HG03575 (cell line): ENCODE data around the gene NUP107.

Source experiments
- ATAC-seq: cut with Tn5 transposase; IDR thresholded peaks from one replicate; pipeline ENCODE4 v1.9.1; 2021; ENCODE audit not compliant: unreplicated experiment, insufficient number of reproducible peaks, low FRiP score; ENCODE audit errors: extremely low read depth

The NUP107 gene

DNA sequence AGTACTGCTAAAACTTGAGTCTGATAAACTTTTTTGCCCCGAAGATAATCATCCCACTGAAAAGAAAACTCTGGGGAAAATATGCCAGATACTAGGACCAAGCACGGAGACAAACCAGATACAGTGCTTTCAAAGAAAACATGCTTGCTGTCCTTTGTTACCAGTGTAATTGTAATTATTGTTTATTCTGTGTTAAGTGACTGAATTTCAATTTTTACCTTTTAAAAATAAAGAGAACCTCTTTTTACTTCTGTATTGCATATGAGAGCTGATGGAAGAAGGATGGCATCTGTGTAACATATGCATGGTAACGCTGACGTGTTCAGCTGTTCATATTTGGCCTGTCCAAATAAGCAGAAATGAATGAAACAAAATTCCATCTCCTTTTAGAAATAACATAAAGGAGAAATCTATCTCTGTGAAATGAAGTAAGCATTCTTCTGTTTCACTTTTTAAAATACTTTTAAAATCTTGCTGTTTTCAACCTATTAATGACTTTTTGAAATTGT, 81.7 kb downstream of the NUP107 start:
- no peak for ATAC-seq

DNA sequence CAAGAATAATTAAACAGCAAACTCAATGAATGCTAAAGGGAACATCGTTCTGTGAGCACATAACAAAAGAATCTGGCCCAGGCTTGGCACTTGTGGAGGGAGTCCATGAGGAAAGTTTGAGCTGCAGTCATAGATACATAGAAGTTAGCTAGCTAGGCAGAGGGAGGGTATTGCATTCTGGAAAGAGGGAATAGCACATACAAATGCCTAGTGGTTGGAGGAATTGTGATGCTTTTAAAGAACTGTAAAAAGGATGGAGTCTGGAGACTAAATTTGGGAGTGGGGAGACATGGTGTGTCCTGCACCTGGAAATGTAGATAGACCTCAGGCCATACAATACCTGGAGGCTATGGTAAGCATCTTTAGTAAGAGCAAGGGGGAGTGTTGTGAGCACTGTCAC, 83.2 kb downstream of the NUP107 start:
- ATAC-seq = no peak

DNA sequence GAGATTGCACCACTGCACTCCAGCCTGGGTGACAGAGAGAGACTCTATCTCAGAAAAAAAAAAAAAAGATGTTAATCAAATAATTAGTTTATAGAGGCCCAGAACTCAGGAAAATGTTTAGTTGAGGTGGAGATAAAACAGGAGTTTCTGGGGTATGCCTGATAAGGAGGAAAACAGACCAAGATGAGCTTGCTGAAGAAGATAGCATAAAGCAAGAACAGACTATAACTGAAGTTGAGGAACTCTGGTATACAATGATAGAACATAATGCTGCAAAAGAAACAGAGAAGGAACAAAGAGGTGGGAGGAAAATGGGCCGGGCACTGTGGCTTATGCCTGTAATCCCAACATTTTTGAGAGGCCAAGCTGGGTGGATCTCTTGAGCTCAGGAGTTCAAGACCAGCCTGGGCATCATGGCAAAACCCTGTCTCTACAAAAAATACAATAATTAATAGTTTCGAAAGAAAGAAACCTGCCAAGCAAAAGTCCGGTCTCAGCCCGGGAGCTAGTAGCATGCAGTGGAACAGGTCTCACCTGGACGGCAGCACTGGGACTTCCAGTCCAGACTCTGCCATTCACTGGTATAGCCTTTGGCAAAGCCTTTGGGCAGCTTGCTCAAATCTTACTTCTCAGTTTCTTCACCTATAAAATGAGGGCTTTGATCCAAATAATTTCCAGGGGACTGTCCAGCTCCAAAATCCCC, 84.6 kb downstream of the NUP107 start:
- ATAC-seq = no peak

DNA sequence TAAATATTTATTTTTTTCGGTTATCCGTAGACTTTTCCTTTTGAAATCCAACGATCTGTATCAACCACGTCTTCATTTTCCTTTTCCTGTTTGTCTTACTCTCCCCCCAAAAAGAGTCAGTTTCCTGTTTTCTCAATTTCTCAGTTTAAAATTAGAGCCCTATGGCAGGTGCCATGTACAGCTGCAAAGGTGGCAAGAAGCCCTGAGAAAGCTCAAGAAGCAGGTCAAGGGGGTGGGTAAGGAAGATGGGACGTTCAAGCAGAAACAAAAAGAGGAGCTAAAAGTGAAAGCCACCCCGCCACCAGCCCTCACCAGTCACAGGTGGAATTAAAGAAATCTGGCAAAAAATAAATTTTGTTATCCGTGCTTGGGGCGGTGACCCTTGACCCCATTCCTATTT, 85.9 kb downstream of the NUP107 start:
- ATAC-seq = no peak

DNA sequence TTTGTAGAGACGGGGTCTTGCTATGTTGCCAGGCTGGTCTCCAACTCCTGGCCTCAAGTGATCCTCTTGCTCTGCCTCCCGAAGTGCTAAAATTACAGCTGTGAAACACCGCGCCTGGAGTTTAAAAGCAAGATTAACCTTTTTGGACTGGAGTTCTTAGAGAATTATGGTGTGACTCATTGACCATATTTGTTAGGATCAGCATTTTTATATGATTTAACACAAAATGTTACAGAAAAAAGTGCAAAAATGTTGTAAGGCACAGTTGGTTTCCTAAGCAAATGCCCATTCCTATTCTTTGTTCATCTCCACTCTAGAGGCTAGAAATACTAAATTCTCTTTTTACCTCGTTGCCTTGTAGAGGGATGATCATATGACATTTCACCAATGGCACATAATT, 86.8 kb downstream of the NUP107 start:
- ATAC-seq = no peak

DNA sequence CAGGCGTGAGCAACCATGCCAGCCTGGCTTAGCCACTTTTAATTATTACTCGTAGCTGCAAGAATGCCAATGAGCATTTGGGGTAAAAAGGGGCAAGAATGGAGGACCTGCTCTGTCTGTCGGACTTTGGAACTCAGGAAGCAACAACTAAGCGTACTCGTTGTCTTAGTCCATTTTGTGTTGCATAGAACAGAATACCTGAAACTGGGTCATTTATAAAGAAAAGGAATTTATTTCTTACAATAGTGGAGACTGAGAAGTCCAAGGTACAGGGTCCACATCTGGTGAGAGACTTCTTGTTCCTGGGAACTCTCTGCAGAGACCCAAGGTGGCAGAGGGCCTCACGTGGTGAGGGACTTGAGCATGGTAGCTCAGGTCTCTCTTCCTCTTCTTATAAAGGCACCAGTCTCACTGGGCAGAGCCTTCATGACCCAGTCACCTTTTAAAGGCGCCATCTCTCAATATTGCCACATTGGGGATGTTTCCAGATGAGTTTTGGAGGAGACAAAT, 88.4 kb downstream of the NUP107 start:
- no peak for ATAC-seq

DNA sequence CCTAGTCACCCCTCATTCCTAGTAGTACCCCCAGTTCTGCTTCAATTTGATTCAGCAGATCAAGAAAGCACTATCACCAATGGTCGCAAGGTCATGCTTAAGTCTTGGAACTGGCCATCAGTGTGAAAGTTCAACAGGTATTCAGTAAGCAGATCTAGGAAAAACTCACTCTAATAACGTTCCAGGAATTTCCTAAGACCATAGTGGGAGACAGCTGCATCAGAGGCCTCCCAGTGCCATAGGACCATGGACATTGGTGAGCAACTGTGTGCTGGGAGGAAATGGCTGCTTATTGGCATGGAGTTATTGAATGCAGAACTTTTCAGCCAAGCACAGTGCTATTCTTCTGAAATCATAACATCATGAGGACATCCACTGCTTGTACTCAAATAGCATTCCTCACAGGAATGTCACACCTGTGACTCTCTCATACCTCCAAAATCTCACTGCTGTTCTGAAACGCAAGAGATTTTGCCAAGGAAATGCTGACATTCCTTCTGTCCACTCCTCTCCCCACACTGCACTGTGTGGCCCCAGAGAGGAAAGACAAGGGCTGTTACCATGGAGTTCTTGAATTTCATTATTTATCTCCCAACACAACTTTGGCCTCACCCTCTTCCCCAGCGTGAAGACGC, 90.3 kb downstream of the NUP107 start:
- no peak for ATAC-seq

DNA sequence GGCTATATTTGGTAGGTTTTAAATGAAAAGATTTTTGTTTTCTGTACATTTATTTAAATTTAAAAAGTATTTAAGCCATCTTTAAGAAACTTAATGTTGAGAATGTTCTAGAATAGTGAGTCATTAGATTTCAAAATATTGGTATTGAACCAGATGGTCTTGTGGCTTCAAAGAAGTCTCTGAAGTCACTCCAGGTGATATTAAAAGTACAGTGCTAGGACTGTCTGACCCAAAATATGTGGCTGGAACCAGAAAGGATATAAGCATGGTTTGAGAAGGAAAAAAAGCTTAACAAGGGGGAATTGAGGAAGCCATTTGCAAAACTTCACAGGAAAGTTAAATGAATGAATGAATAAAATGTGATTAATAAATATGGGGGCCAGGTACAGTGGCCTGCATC, 92.5 kb downstream of the NUP107 start:
- ATAC-seq = no peak

DNA sequence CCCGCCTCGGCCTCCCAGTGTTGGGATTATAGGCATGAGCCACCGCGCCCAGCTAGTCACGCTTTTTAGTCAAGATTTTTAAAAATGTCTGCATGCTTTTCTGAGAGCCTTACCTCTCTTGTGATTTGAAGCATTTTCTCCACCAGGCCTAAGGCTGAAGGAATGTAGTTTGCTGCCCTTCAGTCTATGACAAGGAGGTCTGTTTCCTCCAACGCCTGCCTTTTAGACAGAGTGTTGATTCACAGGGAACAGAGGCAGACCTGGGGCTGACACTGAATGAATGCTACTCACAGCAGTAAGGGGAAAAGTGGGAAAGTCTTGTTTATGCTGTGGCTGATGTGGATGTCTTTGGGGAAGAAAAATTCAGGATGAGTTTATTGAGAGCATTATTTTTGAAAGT, 94.0 kb downstream of the NUP107 start:
- no peak for ATAC-seq

DNA sequence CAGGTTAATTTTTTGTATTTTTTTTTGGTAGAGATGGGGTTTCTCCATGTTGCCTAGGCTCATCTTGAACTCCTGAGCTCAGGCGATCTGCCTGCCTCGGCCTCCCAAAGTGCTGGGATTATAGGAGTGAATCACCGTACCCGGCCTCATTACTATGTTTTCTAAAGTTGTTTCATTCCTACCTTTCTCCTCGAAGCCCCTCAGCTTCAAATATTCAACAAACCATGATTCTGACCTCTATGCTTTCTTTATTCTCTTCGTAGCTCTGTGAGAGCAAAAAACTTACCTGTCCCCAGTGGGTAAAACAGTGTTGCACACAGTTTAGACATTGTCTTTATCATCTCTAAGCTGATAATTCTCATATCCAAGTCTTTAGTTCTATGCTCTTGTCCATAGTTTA, 95.0 kb downstream of the NUP107 start:
- no peak for ATAC-seq

DNA sequence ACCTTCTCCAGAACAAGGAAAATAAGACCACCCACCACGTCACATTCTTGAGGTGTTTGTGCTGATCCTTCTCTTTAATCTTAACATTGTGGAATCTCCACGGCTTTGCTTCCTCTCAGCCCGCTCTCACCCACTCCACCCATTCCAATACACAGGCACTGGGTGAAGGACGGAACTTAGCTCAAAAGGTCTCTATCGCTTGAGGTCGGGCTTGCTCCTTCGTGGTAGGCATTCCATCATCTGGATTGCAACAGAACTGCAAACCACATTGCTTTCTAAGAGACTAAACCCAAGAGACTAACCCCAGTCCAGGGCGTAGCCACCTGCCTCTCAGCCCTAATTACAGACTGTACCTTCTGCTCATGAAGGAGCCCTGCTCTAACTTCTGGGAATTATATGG, 97.2 kb downstream of the NUP107 start:
- ATAC-seq = no peak

DNA sequence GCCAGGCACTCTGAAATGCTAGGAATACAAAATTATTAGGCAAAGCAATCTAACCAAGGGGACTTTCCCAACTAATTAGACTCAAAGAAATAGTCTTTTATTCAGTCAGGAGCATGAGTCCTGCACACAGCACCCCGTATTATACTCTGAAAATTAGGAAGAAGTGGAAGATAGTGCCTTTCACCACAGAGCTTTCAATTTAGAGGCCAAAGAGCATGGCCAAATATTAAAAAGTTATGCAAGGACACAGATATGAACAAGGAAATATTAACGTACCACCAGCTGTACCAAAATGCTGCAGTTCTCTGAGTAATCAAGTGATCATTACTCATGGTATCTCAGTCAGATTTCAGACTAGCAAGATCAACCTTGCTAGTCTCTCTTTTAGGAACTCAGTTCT, 98.6 kb downstream of the NUP107 start:
- ATAC-seq = no peak

DNA sequence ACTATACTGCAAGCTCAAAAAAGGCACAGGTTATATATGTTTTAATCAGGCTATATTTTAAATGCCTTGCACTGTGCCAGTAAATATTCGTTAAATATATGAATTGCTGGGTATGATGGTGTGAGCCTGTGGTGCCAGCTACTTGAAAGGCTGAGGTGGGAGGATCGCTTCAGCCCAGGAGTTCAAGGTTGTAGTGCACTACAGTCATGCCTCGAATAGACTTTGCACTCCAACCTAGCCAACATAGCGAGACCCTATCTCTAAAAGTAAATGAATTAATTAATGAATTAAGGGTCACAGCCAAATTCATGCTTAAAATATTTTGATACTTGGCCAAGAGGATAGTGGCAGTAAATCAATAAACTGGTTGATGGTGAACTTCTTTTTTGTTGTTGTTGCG, 99.0 kb downstream of the NUP107 start:
- no peak for ATAC-seq

DNA sequence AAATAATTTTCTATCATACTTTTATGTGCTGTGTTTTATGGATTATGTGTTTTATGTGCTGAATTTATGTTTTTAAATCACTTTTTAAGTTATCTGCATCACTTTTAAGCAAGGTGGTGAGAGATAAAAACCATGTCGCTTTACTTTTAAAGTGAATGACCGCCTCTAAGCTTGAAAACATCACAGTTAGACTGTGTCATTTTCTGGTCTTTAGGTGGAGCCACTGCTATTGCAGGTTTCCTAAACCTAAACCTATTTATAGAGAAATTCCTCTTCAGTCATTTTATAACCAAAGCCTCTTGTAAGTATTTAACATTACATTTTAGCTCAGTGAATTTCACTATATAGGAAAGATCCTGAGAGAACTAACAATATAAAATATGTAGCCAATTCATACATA, 100.2 kb downstream of the NUP107 start:
- ATAC-seq = no peak

DNA sequence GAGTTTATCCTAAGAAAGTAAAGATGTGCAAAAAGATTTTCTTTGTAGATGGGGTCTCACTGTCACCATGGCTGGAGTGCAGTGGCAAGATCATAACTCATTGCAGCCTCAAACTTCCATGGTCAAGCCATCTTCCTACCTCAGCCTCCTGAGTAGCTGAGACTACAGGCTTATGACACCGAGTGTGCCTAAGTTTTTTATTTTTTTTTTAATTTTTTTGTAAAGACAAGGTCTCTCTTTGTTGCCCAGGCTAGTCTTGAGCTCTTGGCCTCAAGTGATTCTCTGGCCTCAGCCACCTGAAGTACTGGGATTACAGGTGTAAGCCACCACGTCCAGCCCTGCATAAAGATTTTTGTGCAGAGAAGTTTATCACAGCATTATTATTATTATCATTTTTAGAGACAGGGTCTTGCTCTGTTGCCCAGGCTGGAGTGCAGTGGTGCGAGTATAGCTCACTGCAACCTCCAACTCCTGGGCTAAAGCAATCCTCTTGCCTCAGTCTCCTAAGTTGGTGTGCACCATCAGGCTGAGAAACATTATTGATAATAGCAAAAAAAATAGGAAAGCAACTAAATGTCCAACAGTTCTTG, 101.9 kb downstream of the NUP107 start:
- ATAC-seq = no peak

DNA sequence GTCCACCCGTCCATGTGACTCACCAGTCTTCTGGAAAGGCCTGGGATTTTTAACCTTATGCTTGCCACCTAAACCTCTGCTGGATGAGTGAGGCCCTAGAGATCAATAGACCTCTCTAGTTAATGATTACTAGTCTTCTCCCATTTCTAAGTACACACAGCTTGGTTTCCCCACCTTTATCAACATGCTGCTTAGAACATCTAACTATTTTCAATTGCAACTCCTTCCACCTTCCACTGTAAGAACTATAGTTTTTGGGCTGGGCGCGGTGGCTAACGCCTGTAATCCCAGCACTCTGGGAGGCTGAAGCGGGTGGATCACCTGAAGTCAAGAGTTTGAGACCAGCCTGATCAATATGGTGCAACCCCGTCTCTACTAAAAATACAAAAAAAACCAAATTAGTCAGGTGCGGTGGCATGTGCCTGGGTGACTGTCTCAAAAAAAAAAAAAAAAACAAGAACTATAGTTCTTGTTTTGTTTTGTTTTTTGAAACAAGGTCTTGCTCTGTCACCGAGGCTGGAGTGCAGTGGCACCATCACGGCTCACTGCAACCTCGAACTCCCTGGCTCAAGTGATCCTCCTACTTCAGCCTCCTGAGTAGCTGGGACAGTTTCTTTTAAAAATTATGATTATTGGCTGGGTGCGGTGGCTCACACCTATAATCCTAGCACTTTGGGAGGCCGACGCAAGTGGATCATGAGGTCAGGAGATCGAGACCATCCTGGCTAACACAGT, 102.5 kb downstream of the NUP107 start:
- ATAC-seq = no peak

DNA sequence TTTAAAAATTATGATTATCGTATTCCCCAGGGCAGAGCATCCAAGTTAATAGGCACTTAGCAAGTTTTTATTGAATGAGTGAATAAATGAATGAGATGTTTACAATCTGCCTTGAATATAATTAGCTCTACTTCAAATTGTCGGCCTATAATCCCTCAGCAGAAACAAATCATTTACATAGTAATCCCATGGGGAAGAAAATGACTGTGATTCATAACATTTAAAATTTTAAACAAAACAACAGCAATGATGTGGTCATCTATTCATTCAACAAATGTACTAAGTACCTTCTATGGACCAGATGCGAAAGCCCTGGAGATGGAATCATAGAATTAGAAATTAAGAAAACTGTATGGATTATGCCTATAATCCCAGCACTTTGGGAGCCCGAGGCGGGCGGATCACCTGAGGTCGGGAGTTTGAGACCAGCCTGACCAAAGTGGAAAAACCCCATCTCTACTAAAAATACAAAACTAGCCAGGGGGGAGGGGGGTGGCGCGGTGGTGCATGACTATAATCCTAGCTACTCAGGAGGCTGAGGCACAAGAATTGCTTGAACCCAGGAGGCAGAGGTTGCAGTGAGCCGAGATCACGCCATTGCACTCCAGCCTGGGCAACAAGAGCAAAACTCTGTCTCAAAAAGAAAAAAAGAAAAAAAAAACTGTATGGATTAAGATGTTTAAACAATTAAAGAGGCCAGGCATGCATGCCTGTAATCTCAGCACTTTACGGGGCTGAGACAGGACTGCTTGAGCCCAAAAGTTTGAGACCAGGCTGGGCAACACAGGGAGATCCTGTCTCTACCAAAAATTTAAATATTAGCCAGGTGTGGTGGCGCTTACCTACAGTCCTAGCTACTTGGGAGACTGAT, 103.5 kb downstream of the NUP107 start:
- no peak for ATAC-seq

DNA sequence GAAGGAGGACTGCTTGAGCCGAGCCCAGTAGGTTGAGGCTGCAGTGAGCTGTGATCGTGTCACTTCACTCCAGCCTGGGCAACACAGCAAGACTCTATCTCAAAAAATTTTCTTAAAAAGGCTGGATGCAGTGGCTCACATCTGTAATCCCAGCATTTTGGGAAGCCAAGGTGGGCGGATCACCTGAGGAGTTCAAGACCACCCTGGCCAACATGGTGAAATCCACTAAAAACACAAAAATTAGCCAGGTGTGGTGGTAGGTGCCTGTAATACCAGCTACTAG, 104.1 kb downstream of the NUP107 start:
- no peak for ATAC-seq

DNA sequence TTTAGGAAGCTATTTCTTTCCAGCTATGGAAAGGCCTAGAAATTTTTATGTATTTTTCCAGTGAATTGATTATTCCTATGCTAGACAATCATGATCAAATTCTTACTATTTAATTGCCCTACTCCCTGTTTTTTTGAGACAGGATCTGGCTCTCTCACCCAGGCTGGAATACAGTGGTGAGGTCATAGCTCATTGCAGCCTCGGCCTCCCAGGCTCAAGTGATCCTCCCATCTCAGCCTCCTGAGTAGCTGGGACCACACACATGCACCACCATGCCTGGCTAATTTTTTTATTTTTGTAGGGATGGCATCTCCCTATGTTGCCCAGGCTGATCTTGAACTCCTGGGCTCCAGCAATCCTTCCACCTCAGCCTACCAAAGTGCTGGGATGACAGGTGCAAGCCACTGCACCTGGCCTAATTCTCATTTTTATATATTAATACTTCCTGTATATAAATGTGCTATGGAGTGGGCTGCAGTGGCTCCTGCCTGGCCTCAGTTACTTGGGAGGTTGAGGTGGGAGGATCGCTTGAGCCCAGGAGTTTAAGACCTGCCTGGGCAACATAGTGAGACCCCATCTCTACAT, 105.2 kb downstream of the NUP107 start:
- no peak for ATAC-seq
